ENCODE measurements around the gene DVL2.

The DVL2 gene

GRCh38 chr17:7240375-7240774 is 6.1 kb upstream of the DVL2 start:
- Histone ChIP-seq H3K36me3 (peaks cover 25% of the 10 kb centered on the region), H3K4me3 (ENCODE audit: low read depth, low read length) (peak overlapping the region; percentile 82), H3K4me1 (no peaks in the 10 kb centered on the region), H3K27me3 (no peaks in the 10 kb centered on the region), H3K9me3 (no peaks in the 10 kb centered on the region)
- TF ChIP-seq CTCF (IDR thresholded peaks at IDR 0.05; ENCODE audit: low read depth, low read length), result no peak
- no peak for DNase-seq

GRCh38 chr17:7239091-7240027 is 5.0 kb upstream of the DVL2 start, which contains the start of gene PHF23:
Gene PHF23 (minus strand): TSS chr17:7239457. CDS start chr17:7239279, 178 bp downstream.
- Histone ChIP-seq H3K27me3 (no peaks in the 10 kb centered on the region), H3K9me3 (no peaks in the 10 kb centered on the region), H3K4me3 (ENCODE audit: low read depth, low read length) (peak within 1 kb of the TSS; percentile 82), H3K36me3 (peaks cover 25% of the 10 kb centered on the region), H3K4me1 (no peaks in the 10 kb centered on the region)
- TF ChIP-seq CTCF (IDR thresholded peaks at IDR 0.05; ENCODE audit: low read depth, low read length), result no peak
- peak; percentile 93 for DNase-seq

GRCh38 chr17:7238420-7239090 is 4.2 kb upstream of the DVL2 start:
- Histone ChIP-seq H3K36me3 (peaks cover 25% of the 10 kb centered on the region), H3K27me3 (no peaks in the 10 kb centered on the region), H3K4me1 (no peaks in the 10 kb centered on the region), H3K9me3 (no peaks in the 10 kb centered on the region), H3K4me3 (ENCODE audit: low read depth, low read length) (peak overlapping the region; percentile 78)
- no peak for TF ChIP-seq CTCF (IDR thresholded peaks at IDR 0.05; ENCODE audit: low read depth, low read length)
- no peak for DNase-seq

- H3K27me3 ChIP-seq, result no peaks in the 10 kb centered on the region
- DNase-seq, result peak; percentile 63
- H3K4me3 ChIP-seq (ENCODE audit: low read depth, low read length), result peak overlapping the region; percentile 78
- H3K36me3 ChIP-seq, result peaks cover 25% of the 10 kb centered on the region
- H3K4me1 ChIP-seq, result no peaks in the 10 kb centered on the region
- no peak for TF ChIP-seq CTCF (IDR thresholded peaks at IDR 0.05; ENCODE audit: low read depth, low read length)
- H3K9me3 ChIP-seq, result no peaks in the 10 kb centered on the region
These were observed 3.6 kb upstream of the DVL2 start for GRCh38 chr17:7237761-7238419.

GRCh38 chr17:7237266-7237760 is 3.0 kb upstream of the DVL2 start:
- Histone ChIP-seq H3K4me3 (ENCODE audit: low read depth, low read length) (peak overlapping the region; percentile 78), H3K4me1 (no peaks in the 10 kb centered on the region), H3K27me3 (no peaks in the 10 kb centered on the region), H3K9me3 (no peaks in the 10 kb centered on the region), H3K36me3 (peaks cover 25% of the 10 kb centered on the region)
- DNase-seq, result no peak
- no peak for TF ChIP-seq CTCF (IDR thresholded peaks at IDR 0.05; ENCODE audit: low read depth, low read length)
